SK-N-SH (cell line): ENCODE measurements around the gene FGF5. TPM values are rescaled to one million over a fixed set of nuclear protein-coding genes. Genes with fewer than 3 reads are reported as not detected.
A peak's percentile ranks its signal among the peaks of the same experiment; 100 is the strongest.

Experiments used
- CTCF ChIA-PET: fragments of 300-600, 350-600 bp; formaldehyde crosslinking; extraction: SDS; loops from one replicate; lab custom pipeline; 2021; lab: Yijun Ruan, JAX
- POLR2A ChIA-PET: fragments of 350-600 bp; sonication (Branson Sonifier 250); formaldehyde crosslinking; extraction: SDS; loops from one replicate; lab custom pipeline; 2020; ENCODE audit warnings: antibody characterized with exemption, inconsistent platforms; lab: Yijun Ruan, JAX
- DNase-seq: peaks from one replicate; pipeline ENCODE4 v3.0.0; 2012
- H2AFZ ChIP-seq: fragments of 200-600 bp; sonication (generic); 2 replicates; pipeline ENCODE4 v1.8.1; 2016; ENCODE audit warnings: antibody characterized with exemption, mild to moderate bottlenecking, low read depth
- H3F3A ChIP-seq: fragments of 200-600 bp; sonication (generic); replicated peaks from 2 replicates; pipeline ENCODE3; 2016; ENCODE audit warnings: antibody characterized with exemption, mild to moderate bottlenecking; ENCODE audit not compliant: insufficient read depth
- H3K27ac ChIP-seq, 2 experiments: fragments of 200-500 bp in 1 of 2; fragments of 200-600 bp in 1 of 2; sonication (Bioruptor generic) in 1 of 2; sonication (generic), shearing (Covaris generic) in 1 of 2; 2 replicates each; pipeline versions ENCODE4 v1.5.1 to v1.6.1; 2014 to 2016; ENCODE audit warnings: low read depth in 2 of 2, inconsistent platforms in 1 of 2, low read length in 1 of 2, mild to moderate bottlenecking in 1 of 2, mixed read lengths in 1 of 2
- H3K27me3 ChIP-seq: fragments of 200-600 bp; sonication (generic), shearing (Covaris generic); 2 replicates; pipeline ENCODE4 v1.6.1; 2016; ENCODE audit warnings: mixed run types; ENCODE audit not compliant: insufficient read depth
- H3K36me3 ChIP-seq, 2 experiments: fragments of 200-500 bp in 1 of 2; fragments of 200-600 bp in 1 of 2; sonication (Bioruptor generic) in 1 of 2; sonication (generic) in 1 of 2; replicated peaks in 1 of 2; 2 replicates each; pipeline versions ENCODE3 to v1.5.1; 2014 to 2016; ENCODE audit warnings: low read length in 1 of 2, mild to moderate bottlenecking in 1 of 2; ENCODE audit not compliant: insufficient read depth in 2 of 2, control insufficient read depth in 1 of 2
- H3K4me1 ChIP-seq, 2 experiments: fragments of 200-500 bp in 1 of 2; fragments of 200-600 bp in 1 of 2; sonication (Bioruptor generic) in 1 of 2; sonication (generic), shearing (Covaris generic) in 1 of 2; 2 replicates each; pipeline versions ENCODE4 v1.5.1 to v1.6.1; 2014 to 2016; ENCODE audit warnings: low read depth in 1 of 2, low read length in 1 of 2, mixed run types in 1 of 2; ENCODE audit not compliant: insufficient read depth in 2 of 2, control insufficient read depth in 1 of 2
- H3K4me2 ChIP-seq: fragments of 200-600 bp; sonication (generic), shearing (Covaris generic); 2 replicates; pipeline ENCODE4 v1.6.1; 2017; ENCODE audit warnings: mixed run types
- H3K4me3 ChIP-seq, 2 experiments: fragments of 200-500 bp in 1 of 2; fragments of 200-600 bp in 1 of 2; sonication (Bioruptor generic) in 1 of 2; sonication (generic), shearing (Covaris generic) in 1 of 2; 2 replicates each; pipeline versions ENCODE4 v1.5.1 to v1.8.1; 2014 to 2016; ENCODE audit warnings: low read depth in 2 of 2, inconsistent platforms in 1 of 2, low read length in 1 of 2, mild to moderate bottlenecking in 1 of 2, mixed read lengths in 1 of 2, moderate library complexity in 1 of 2
- H3K79me2 ChIP-seq: fragments of 200-600 bp; sonication (generic); 2 replicates; pipeline ENCODE4 v1.8.1; 2017; ENCODE audit warnings: mild to moderate bottlenecking; ENCODE audit not compliant: insufficient read depth
- H3K9ac ChIP-seq: fragments of 200-600 bp; sonication (generic); 2 replicates; pipeline ENCODE4 v1.6.1; 2017; ENCODE audit warnings: mixed run types
- H3K9me2 ChIP-seq: fragments of 200-600 bp; sonication (generic); 2 replicates; pipeline ENCODE4 v1.6.1; 2017; ENCODE audit warnings: mixed run types
- H3K9me3 ChIP-seq: fragments of 200-600 bp; sonication (generic); 2 replicates; pipeline ENCODE4 v1.6.1; 2017; ENCODE audit warnings: mixed run types, mild to moderate bottlenecking, moderate library complexity
- H4K20me1 ChIP-seq: fragments of 200-600 bp; sonication (generic); 2 replicates; pipeline ENCODE4 v1.6.1; 2017; ENCODE audit warnings: mild to moderate bottlenecking, mixed run types; ENCODE audit not compliant: insufficient read depth
- CHD2 ChIP-seq: fragments of 150-350 bp; IDR thresholded peaks from 2 replicates; pipeline ENCODE4 v1.6.1; 2018; ENCODE audit warnings: low read length; ENCODE audit not compliant: partially characterized antibody
- ELF1 ChIP-seq: IDR thresholded peaks from 2 replicates; pipeline ENCODE4 v1.4.0; 2012
- EP300 ChIP-seq, 2 experiments: IDR thresholded peaks; 2 replicates each; pipeline versions ENCODE4 v1.4.0 to v1.6.1; 2012; ENCODE audit warnings: borderline replicate concordance in 1 of 2, low read depth in 1 of 2, low read length in 1 of 2
- JUND ChIP-seq: IDR thresholded peaks from 2 replicates; pipeline ENCODE4 v1.4.0; 2012
- RAD21 ChIP-seq: IDR thresholded peaks from 2 replicates; pipeline ENCODE4 v1.6.1; 2012; ENCODE audit warnings: mild to moderate bottlenecking, low read length
- REST ChIP-seq: IDR thresholded peaks from 2 replicates; pipeline ENCODE4 v1.6.1; 2012; ENCODE audit warnings: mild to moderate bottlenecking, low read depth, low read length, moderate library complexity
- RFX5 ChIP-seq: IDR thresholded peaks from 2 replicates; pipeline ENCODE4 v1.6.1; 2012; ENCODE audit warnings: mild to moderate bottlenecking, improper control_type of control experiment, low read length
- USF1 ChIP-seq: IDR thresholded peaks from 2 replicates; pipeline ENCODE4 v1.4.0; 2012; ENCODE audit warnings: low read depth, borderline replicate concordance
- WGBS: methylation state at CpG from one replicate; pipeline ENCODE4 v1.1.6; 2017; ENCODE audit warnings: low lambda C conversion rate; 5-methylcytosine and 5-hydroxymethylcytosine counted together
- polyA plus RNA-seq, 3 experiments: library from polyadenylated mRNA; depleted of rRNA; stranded (reverse); fragments of >200 nt; gene quantifications; 2 replicates each; pipeline ENCODE4 v1.2.3, GENCODE V29; 2012
- TF ChIP-seq, protein P1 (sequence below): fragments of 200-600 bp; sonication (generic); IDR thresholded peaks from 2 replicates; pipeline ENCODE4 v1.6.1; 2017; ENCODE audit warnings: antibody characterized with exemption, mild to moderate bottlenecking, moderate library complexity
- TF ChIP-seq, protein P2 (sequence below): fragments of 150-350 bp; IDR thresholded peaks from 2 replicates; pipeline ENCODE4 v1.6.1; 2016; ENCODE audit warnings: mild to moderate bottlenecking, low read depth, low read length

The FGF5 gene
- polyA plus RNA-seq, 1 of the 3 experiments (the other 2 are of a cell fraction), result 17.7 TPM

GRCh38 chr4:80333121-80333520 lies 66.7 kb downstream of the FGF5 start (continued):
- TF ChIP-seq, protein P1, sequence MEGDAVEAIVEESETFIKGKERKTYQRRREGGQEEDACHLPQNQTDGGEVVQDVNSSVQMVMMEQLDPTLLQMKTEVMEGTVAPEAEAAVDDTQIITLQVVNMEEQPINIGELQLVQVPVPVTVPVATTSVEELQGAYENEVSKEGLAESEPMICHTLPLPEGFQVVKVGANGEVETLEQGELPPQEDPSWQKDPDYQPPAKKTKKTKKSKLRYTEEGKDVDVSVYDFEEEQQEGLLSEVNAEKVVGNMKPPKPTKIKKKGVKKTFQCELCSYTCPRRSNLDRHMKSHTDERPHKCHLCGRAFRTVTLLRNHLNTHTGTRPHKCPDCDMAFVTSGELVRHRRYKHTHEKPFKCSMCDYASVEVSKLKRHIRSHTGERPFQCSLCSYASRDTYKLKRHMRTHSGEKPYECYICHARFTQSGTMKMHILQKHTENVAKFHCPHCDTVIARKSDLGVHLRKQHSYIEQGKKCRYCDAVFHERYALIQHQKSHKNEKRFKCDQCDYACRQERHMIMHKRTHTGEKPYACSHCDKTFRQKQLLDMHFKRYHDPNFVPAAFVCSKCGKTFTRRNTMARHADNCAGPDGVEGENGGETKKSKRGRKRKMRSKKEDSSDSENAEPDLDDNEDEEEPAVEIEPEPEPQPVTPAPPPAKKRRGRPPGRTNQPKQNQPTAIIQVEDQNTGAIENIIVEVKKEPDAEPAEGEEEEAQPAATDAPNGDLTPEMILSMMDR, result no peak

DNA sequence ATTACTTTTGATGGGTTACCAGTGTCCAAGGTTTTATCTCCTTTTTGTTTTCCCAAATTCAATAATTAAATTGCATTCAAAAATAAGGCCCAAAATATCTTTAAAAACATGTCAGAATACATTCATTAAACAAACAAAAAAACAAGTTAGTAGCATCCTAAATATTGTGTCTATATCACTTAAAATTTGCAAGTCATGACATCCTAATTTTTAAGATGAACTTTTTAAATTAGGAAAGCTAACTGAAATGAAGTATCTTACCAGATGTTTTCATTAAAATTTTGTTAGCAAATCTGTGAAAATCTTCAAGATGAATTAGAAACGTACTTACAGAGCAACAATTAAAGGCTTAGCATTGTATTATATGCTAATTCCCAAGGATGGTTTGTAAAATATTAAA lies 68.1 kb downstream of the FGF5 start:
- Histone ChIP-seq H3K27ac (no peak overlapping the region; a peak in 1 of 4 replicates), H4K20me1 (no peaks in the 10 kb centered on the region), H3K9me3 (no peaks in the 10 kb centered on the region), H3K79me2 (no peaks in the 10 kb centered on the region), H3K36me3 (peaks cover 0 to 4% of the 10 kb centered on the region in 2 experiments), H3K9me2 (no peaks in the 10 kb centered on the region), H3K4me2 (peak overlapping the region; percentile 92; the same call in 1 of the 2 replicates)
- CTCF ChIA-PET, result interaction anchor here (0.9 to 6.7 kb wide), 11 partner anchors 11 to 1382 kb away, joined by 3 to 108 read pairs (median 7); no protein-coding TSS in a partner anchor
- DNase-seq, result no peak
- 77% methylated on average over 1 of the region's 1 CpG for WGBS
- TF ChIP-seq REST (no peak), USF1 (no peak), RFX5 (no peak), CHD2 (no peak), RAD21 (no peak), ELF1 (no peak), EP300 (IDR thresholded peaks at IDR 0.05; ENCODE audit: borderline replicate concordance in 1 of 2, low read depth in 1 of 2, low read length in 1 of 2) (no peak), JUND (no peak)
- TF ChIP-seq, protein P2, sequence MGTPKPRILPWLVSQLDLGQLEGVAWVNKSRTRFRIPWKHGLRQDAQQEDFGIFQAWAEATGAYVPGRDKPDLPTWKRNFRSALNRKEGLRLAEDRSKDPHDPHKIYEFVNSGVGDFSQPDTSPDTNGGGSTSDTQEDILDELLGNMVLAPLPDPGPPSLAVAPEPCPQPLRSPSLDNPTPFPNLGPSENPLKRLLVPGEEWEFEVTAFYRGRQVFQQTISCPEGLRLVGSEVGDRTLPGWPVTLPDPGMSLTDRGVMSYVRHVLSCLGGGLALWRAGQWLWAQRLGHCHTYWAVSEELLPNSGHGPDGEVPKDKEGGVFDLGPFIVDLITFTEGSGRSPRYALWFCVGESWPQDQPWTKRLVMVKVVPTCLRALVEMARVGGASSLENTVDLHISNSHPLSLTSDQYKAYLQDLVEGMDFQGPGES, result no peak
- TF ChIP-seq, all 33 proteins: peak for 0
- POLR2A ChIA-PET, result no interaction called here
- H3K4me1 ChIP-seq, result peaks cover 0 to 7% of the 10 kb centered on the region in 2 experiments; a peak in 2 of 4 replicates
- no peaks in the 10 kb centered on the region for H3K27me3 ChIP-seq
- 0 out of 2 replicates have a peak overlapping the region, but pooled peaks have one; percentile 78 for H2AFZ ChIP-seq
- no peak overlapping the region for H3K9ac ChIP-seq
- H3F3A ChIP-seq, result no peaks in the 10 kb centered on the region
- H3K4me3 ChIP-seq, result no peak overlapping the region
